ENCODE data around the gene GRM5. TPM values are rescaled to one million over a fixed set of nuclear protein-coding genes. Genes with fewer than 3 reads are reported as not detected.
"Not testable (repeated sequence)": the region's sequence is repeated elsewhere in the genome, so short reads cannot be mapped to it uniquely, and the experiment has no call there.

Gene GRM5
- total and polyA plus RNA-seq, 2 donors (not counting 1 experiment from before 2014, with no cell fraction given), result not detected

GRCh38 chr11:88901436-88901835 is 164.3 kb downstream of the GRM5 start:
- H3K4me3 Mint-ChIP-seq, result not testable (repeated sequence)

GRCh38 chr11:88888855-88889254 is 176.9 kb downstream of the GRM5 start:
- H3K9me3 ChIP-seq (ENCODE audit: control extremely low read depth in 1 of 3, control insufficient read depth in 2 of 3, insufficient read depth in 1 of 3, low read length in 2 of 3); H3K36me3 ChIP-seq (replicated peaks in 1 of 2; ENCODE audit: control extremely low read depth in 1 of 2, control insufficient read depth in 1 of 2, extremely low read depth in 1 of 2, insufficient read depth in 2 of 2, low read length in 1 of 2); intact Hi-C loops (cut with micrococcal nuclease); H3K27me3 Mint-ChIP-seq; H3K9ac ChIP-seq (ENCODE audit: low read length); POLR2A ChIA-PET; DNase-seq; H3K4me3 Mint-ChIP-seq; H3K4me1 Mint-ChIP-seq; H3K4me2 ChIP-seq (replicated peaks; ENCODE audit: low read depth, low read length, poor library complexity, severe bottlenecking); H3K4me1 ChIP-seq (ENCODE audit: control insufficient read depth in 2 of 2, insufficient read depth in 2 of 2, low read length in 2 of 2); H3K79me2 ChIP-seq (ENCODE audit: control insufficient read depth, insufficient read depth, low read length); H4K20me1 ChIP-seq (ENCODE audit: control insufficient read depth, insufficient read depth, low read length, poor library complexity, severe bottlenecking); ATAC-seq (ENCODE audit: low read depth); H3K4me3 ChIP-seq (ENCODE audit: control extremely low read depth in 1 of 5, extremely low read depth in 1 of 5, insufficient read depth in 1 of 5, low read depth in 2 of 5, low read length in 4 of 5); H3K27ac Mint-ChIP-seq; H3K27me3 ChIP-seq (replicated peaks in 1 of 4; ENCODE audit: control extremely low read depth in 1 of 4, control insufficient read depth in 3 of 4, insufficient read depth in 4 of 4, low read length in 3 of 4); H3K27ac ChIP-seq (ENCODE audit: low read length in 2 of 2); H2AFZ ChIP-seq (ENCODE audit: insufficient read depth, low read depth, low read length, poor library complexity, severe bottlenecking); CTCF ChIA-PET: not testable (repeated sequence)
- 78% methylated on average over 1 of the region's 1 CpG for WGBS (ENCODE audit: insufficient coverage)
- H3K9me3 Mint-ChIP-seq (ENCODE audit: insufficient read depth), result peaks cover 11% of the 10 kb centered on the region

More at GRCh38 chr11:88901436-88901835, 164.3 kb downstream of the GRM5 start:
- H3K79me2 ChIP-seq (ENCODE audit: control insufficient read depth, insufficient read depth, low read length); H3K4me3 ChIP-seq (ENCODE audit: control extremely low read depth in 1 of 5, extremely low read depth in 1 of 5, insufficient read depth in 1 of 5, low read depth in 2 of 5, low read length in 4 of 5); H3K4me1 Mint-ChIP-seq; H3K27ac Mint-ChIP-seq; H3K27ac ChIP-seq (ENCODE audit: low read length in 2 of 2); H4K20me1 ChIP-seq (ENCODE audit: control insufficient read depth, insufficient read depth, low read length, poor library complexity, severe bottlenecking); H3K36me3 ChIP-seq (replicated peaks in 1 of 2; ENCODE audit: control extremely low read depth in 1 of 2, control insufficient read depth in 1 of 2, extremely low read depth in 1 of 2, insufficient read depth in 2 of 2, low read length in 1 of 2); CTCF ChIA-PET; H3K27me3 Mint-ChIP-seq; ATAC-seq (ENCODE audit: low read depth); H2AFZ ChIP-seq (ENCODE audit: insufficient read depth, low read depth, low read length, poor library complexity, severe bottlenecking); H3K4me2 ChIP-seq (replicated peaks; ENCODE audit: low read depth, low read length, poor library complexity, severe bottlenecking); POLR2A ChIA-PET; H3K9ac ChIP-seq (ENCODE audit: low read length); H3K4me1 ChIP-seq (ENCODE audit: control insufficient read depth in 2 of 2, insufficient read depth in 2 of 2, low read length in 2 of 2); H3K27me3 ChIP-seq (replicated peaks in 1 of 4; ENCODE audit: control extremely low read depth in 1 of 4, control insufficient read depth in 3 of 4, insufficient read depth in 4 of 4, low read length in 3 of 4); H3K9me3 ChIP-seq (ENCODE audit: control extremely low read depth in 1 of 3, control insufficient read depth in 2 of 3, insufficient read depth in 1 of 3, low read length in 2 of 3); intact Hi-C loops (cut with micrococcal nuclease); DNase-seq; H3K9me3 Mint-ChIP-seq (ENCODE audit: insufficient read depth): not testable (repeated sequence)
- no CpG with 5 or more reads among the region's 2 CpGs for WGBS (ENCODE audit: insufficient coverage)

- Histone ChIP-seq H3K79me2 (ENCODE audit: control insufficient read depth, insufficient read depth, low read length) (no peaks in the 10 kb centered on the region), H3K9ac (ENCODE audit: low read length) (no peak overlapping the region), H4K20me1 (ENCODE audit: control insufficient read depth, insufficient read depth, low read length, poor library complexity, severe bottlenecking) (no peaks in the 10 kb centered on the region), H3K4me1 (ENCODE audit: control insufficient read depth in 2 of 2, insufficient read depth in 2 of 2, low read length in 2 of 2) (no peaks in the 10 kb centered on the region), H3K27me3 (replicated peaks in 1 of 4; ENCODE audit: control extremely low read depth in 1 of 4, control insufficient read depth in 3 of 4, insufficient read depth in 4 of 4, low read length in 3 of 4) (no peaks in the 10 kb centered on the region), H3K27ac (ENCODE audit: low read length in 2 of 2) (no peak overlapping the region), H3K9me3 (ENCODE audit: control extremely low read depth in 1 of 3, control insufficient read depth in 2 of 3, insufficient read depth in 1 of 3, low read length in 2 of 3) (peaks cover 0 to 11% (median 0%) of the 10 kb centered on the region in 3 donors), H3K4me2 (replicated peaks; ENCODE audit: low read depth, low read length, poor library complexity, severe bottlenecking) (no peak overlapping the region), H3K4me3 (ENCODE audit: control extremely low read depth in 1 of 5, extremely low read depth in 1 of 5, insufficient read depth in 1 of 5, low read depth in 2 of 5, low read length in 4 of 5) (no peak overlapping the region), H3K36me3 (replicated peaks in 1 of 2; ENCODE audit: control extremely low read depth in 1 of 2, control insufficient read depth in 1 of 2, extremely low read depth in 1 of 2, insufficient read depth in 2 of 2, low read length in 1 of 2) (no peaks in the 10 kb centered on the region), H2AFZ (ENCODE audit: insufficient read depth, low read depth, low read length, poor library complexity, severe bottlenecking) (no peak overlapping the region)
- intact Hi-C loops (cut with micrococcal nuclease), result no loop called here
- WGBS (ENCODE audit: insufficient coverage), result 59% methylated on average over 2 of the region's 3 CpGs
- no peak for DNase-seq
- POLR2A ChIA-PET, result no interaction called here
- CTCF ChIA-PET, result no interaction called here
- TF ChIP-seq CTCF (IDR thresholded peaks at IDR 0.05) (no peak), EZH2 (IDR thresholded peaks at IDR 0.05; ENCODE audit: borderline replicate concordance, insufficient read depth, low read depth, low read length, poor library complexity, severe bottlenecking) (no peak)
- Mint-ChIP-seq H3K4me3 (no peak overlapping the region), H3K4me1 (no peaks in the 10 kb centered on the region), H3K27me3 (no peaks in the 10 kb centered on the region), H3K27ac (no peak overlapping the region), H3K9me3 (ENCODE audit: insufficient read depth) (peaks cover 11% of the 10 kb centered on the region)
- ATAC-seq (ENCODE audit: low read depth), result no peak
These were observed 179.0 kb downstream of the GRM5 start for GRCh38 chr11:88886796-88887195.
